ENCODE data around the gene PDGFD. TPM values are rescaled to one million over a fixed set of nuclear protein-coding genes. Genes with fewer than 3 reads are reported as not detected.

Gene PDGFD
- total RNA-seq, 6 experiments from 2014 or later, result 0.37 to 0.69 (median 0.42) TPM

- H3K27ac Mint-ChIP-seq, result no peak overlapping the region
These were observed 239.6 kb downstream of the PDGFD start for GRCh38 chr11:103924166-103925013.

GRCh38 chr11:103923451-103923931 is 240.5 kb downstream of the PDGFD start:
- H3K4me3 Mint-ChIP-seq, result no peak overlapping the region
- H3K27me3 Mint-ChIP-seq (ENCODE audit: insufficient read depth), result no peaks in the 10 kb centered on the region
- TF ChIP-seq CTCF (IDR thresholded peaks at IDR 0.05), result no peak
- H3K9me3 Mint-ChIP-seq, result no peaks in the 10 kb centered on the region
- DNase-seq, result no peak
- H3K27ac Mint-ChIP-seq, result no peak overlapping the region
- H3K36me3 Mint-ChIP-seq (ENCODE audit: low read depth), result no peaks in the 10 kb centered on the region
- peaks cover 34% of the 10 kb centered on the region for H3K4me1 Mint-ChIP-seq (ENCODE audit: low read depth)

More at GRCh38 chr11:103924166-103925013, 239.6 kb downstream of the PDGFD start:
- Mint-ChIP-seq H3K4me3 (no peak overlapping the region), H3K36me3 (ENCODE audit: low read depth) (no peaks in the 10 kb centered on the region), H3K4me1 (ENCODE audit: low read depth) (peaks cover 34% of the 10 kb centered on the region), H3K9me3 (no peaks in the 10 kb centered on the region), H3K27me3 (ENCODE audit: insufficient read depth) (no peaks in the 10 kb centered on the region)
- DNase-seq, result no peak
- TF ChIP-seq CTCF (IDR thresholded peaks at IDR 0.05), result no peak

GRCh38 chr11:103920933-103921332 is 243.0 kb downstream of the PDGFD start:
- H3K4me3 Mint-ChIP-seq, result no peak overlapping the region
- peaks cover 34% of the 10 kb centered on the region for H3K4me1 Mint-ChIP-seq (ENCODE audit: low read depth)
- peak; percentile 29 for TF ChIP-seq CTCF (IDR thresholded peaks at IDR 0.05)
- H3K27ac Mint-ChIP-seq, result no peak overlapping the region
- no peaks in the 10 kb centered on the region for H3K36me3 Mint-ChIP-seq (ENCODE audit: low read depth)
- no peaks in the 10 kb centered on the region for H3K27me3 Mint-ChIP-seq (ENCODE audit: insufficient read depth)
- no peaks in the 10 kb centered on the region for H3K9me3 Mint-ChIP-seq
- no peak for DNase-seq

DNA sequence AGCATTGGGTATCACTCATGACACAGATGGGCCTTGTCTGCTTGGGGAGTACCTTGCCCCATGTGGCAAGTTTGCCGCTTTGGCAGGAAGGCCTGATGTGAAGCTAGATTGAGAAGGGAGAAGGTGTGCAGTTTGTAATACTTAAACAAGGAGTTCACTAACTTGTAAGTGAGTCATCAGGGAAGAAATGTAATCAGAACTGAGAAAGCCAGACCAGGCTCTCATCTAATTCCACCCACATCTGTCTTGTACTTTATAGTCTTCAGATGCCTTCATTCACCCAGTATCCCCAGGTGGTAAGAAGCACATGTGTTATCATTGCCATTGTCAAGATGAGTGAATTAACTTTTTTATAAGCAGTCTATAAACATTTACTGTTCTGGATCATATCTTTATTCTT is 243.5 kb downstream of the PDGFD start:
- no peak overlapping the region for H3K27ac Mint-ChIP-seq
- peak; percentile 23 for DNase-seq
- peaks cover 34% of the 10 kb centered on the region for H3K4me1 Mint-ChIP-seq (ENCODE audit: low read depth)

GRCh38 chr11:103910721-103911120 is 253.2 kb downstream of the PDGFD start:
- DNase-seq, result no peak
- no peak for TF ChIP-seq CTCF (IDR thresholded peaks at IDR 0.05)
- H3K4me3 Mint-ChIP-seq, result no peak overlapping the region
- H3K9me3 Mint-ChIP-seq, result peaks cover 19% of the 10 kb centered on the region
- H3K36me3 Mint-ChIP-seq (ENCODE audit: low read depth), result peaks cover 33% of the 10 kb centered on the region
- no peak overlapping the region for H3K27ac Mint-ChIP-seq
- H3K27me3 Mint-ChIP-seq (ENCODE audit: insufficient read depth), result no peaks in the 10 kb centered on the region
- peaks cover 14% of the 10 kb centered on the region for H3K4me1 Mint-ChIP-seq (ENCODE audit: low read depth)

More for the DNA sequence above, 243.5 kb downstream of the PDGFD start:
- Mint-ChIP-seq H3K4me3 (no peak overlapping the region), H3K9me3 (no peaks in the 10 kb centered on the region), H3K27me3 (ENCODE audit: insufficient read depth) (no peaks in the 10 kb centered on the region), H3K36me3 (ENCODE audit: low read depth) (0 out of 2 replicates have a peak, but pooled peaks cover 2% of the 10 kb centered on the region)
- no peak for TF ChIP-seq CTCF (IDR thresholded peaks at IDR 0.05)

Data from HFFc6 (cell line).